ENCODE measurements around the gene TRIO.

DNA sequence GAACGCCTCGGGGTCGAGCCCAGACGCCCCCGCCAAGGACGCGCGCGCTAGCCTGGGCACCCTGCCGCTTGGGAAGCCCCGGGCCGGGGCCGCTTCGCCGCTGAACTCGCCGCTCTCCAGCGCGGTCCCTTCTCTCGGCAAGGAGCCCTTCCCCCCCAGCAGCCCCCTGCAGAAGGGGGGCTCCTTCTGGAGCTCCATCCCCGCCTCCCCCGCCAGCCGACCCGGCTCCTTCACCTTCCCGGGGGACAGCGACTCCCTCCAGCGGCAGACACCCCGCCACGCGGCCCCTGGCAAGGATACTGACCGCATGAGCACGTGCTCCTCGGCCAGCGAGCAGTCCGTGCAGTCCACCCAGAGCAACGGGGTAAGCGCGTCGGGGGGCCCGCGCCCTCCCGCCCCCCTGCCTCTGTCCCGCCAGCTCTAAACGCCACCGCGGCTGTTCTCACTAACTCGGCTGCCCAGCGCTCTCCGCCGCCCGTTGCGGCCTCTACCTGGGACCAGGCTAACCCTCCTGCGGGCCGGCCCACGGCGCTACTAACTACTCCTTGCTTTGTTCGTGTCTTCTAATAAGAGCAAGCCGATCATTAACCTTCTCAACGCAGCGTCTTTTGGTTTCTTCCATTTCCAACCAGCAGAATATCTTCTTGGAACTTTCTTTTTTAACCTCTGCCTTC, 344.9 kb downstream of the TRIO start:
- TF ChIP-seq, protein P1, sequence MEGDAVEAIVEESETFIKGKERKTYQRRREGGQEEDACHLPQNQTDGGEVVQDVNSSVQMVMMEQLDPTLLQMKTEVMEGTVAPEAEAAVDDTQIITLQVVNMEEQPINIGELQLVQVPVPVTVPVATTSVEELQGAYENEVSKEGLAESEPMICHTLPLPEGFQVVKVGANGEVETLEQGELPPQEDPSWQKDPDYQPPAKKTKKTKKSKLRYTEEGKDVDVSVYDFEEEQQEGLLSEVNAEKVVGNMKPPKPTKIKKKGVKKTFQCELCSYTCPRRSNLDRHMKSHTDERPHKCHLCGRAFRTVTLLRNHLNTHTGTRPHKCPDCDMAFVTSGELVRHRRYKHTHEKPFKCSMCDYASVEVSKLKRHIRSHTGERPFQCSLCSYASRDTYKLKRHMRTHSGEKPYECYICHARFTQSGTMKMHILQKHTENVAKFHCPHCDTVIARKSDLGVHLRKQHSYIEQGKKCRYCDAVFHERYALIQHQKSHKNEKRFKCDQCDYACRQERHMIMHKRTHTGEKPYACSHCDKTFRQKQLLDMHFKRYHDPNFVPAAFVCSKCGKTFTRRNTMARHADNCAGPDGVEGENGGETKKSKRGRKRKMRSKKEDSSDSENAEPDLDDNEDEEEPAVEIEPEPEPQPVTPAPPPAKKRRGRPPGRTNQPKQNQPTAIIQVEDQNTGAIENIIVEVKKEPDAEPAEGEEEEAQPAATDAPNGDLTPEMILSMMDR (IDR thresholded peaks at IDR 0.05), result no peak
- TF ChIP-seq POLR2AphosphoS5 (IDR thresholded peaks at IDR 0.05), result no peak
- no peak for TF ChIP-seq EP300 (IDR thresholded peaks at IDR 0.05)

All from upper lobe of left lung (tissue), 4 donors.